HG03571 (cell line): ENCODE data around the gene CLIC5.

ENCODE experiments used
- ATAC-seq: cut with Tn5 transposase; IDR thresholded peaks from one replicate; pipeline ENCODE4 v1.9.1; 2021; ENCODE audit not compliant: unreplicated experiment

Gene CLIC5

GRCh38 chr6:46036911-46037310 lies 21.3 kb upstream of the CLIC5 start:
- ATAC-seq = no peak

- ATAC-seq = no peak
Measured at GRCh38 chr6:46035242-46035641, 19.6 kb upstream of the CLIC5 start.

- ATAC-seq = no peak
Measured at GRCh38 chr6:46032110-46032998, 16.7 kb upstream of the CLIC5 start.

- no peak for ATAC-seq
Measured at GRCh38 chr6:46029602-46030001, 13.9 kb upstream of the CLIC5 start.

GRCh38 chr6:46026307-46026706 lies 10.6 kb upstream of the CLIC5 start:
- no peak for ATAC-seq

- ATAC-seq = no peak
Measured at GRCh38 chr6:46025573-46025972, 9.9 kb upstream of the CLIC5 start.

- no peak for ATAC-seq
Measured at GRCh38 chr6:46024124-46024769, 8.6 kb upstream of the CLIC5 start.

GRCh38 chr6:46023216-46023915 lies 7.7 kb upstream of the CLIC5 start:
- no peak for ATAC-seq

- no peak for ATAC-seq
Measured at GRCh38 chr6:46022106-46022948, 6.7 kb upstream of the CLIC5 start.

- no peak for ATAC-seq
Measured at GRCh38 chr6:46017726-46018125, 2.1 kb upstream of the CLIC5 start.

GRCh38 chr6:46016063-46016608 lies 476 bp upstream of the CLIC5 start:
- no peak for ATAC-seq

- ATAC-seq = no peak
Measured at GRCh38 chr6:46014511-46015118, 1.0 kb downstream of the CLIC5 start.

- ATAC-seq = no peak
Measured at GRCh38 chr6:46014046-46014445, 1.6 kb downstream of the CLIC5 start.

GRCh38 chr6:46013639-46014038 lies 2.0 kb downstream of the CLIC5 start:
- ATAC-seq = no peak

- no peak for ATAC-seq
Measured at GRCh38 chr6:46012834-46013233, 2.8 kb downstream of the CLIC5 start.

- peak; percentile 95 for ATAC-seq
Measured at GRCh38 chr6:46011188-46012085, 4.2 kb downstream of the CLIC5 start.

- ATAC-seq = no peak
Measured at GRCh38 chr6:46010771-46011170, 4.9 kb downstream of the CLIC5 start.

- ATAC-seq = no peak
Measured at GRCh38 chr6:46010270-46010669, 5.4 kb downstream of the CLIC5 start.

GRCh38 chr6:46002264-46002663 lies 13.4 kb downstream of the CLIC5 start:
- ATAC-seq = no peak
